Stimulated activated memory B cell treated with anti-CD40 and anti-IgM and Interleukin-4, amounts not matched to agents 10 μg/mL and 1 μg/mL and 100 μg/mL, for 72 hours (primary cell): ENCODE results near the gene CRYBA1.
A peak's percentile ranks its signal among the peaks of the same experiment; 100 is the strongest.
"Not testable (repeated sequence)": the region's sequence is repeated elsewhere in the genome, so short reads cannot be mapped to it uniquely, and the experiment has no call there.

Source experiments
- ATAC-seq: fragments of 150-1000 bp; cut with Tn5 transposase; 2 replicates; pipeline ENCODE4 v1.10.0; 2021
- H3K27ac Mint-ChIP-seq: one replicate; pipeline ENCODE4 v1.8.0; 2022; ENCODE audit warnings: mild to moderate bottlenecking, mixed read lengths
- H3K27me3 Mint-ChIP-seq: one replicate; pipeline ENCODE4 v1.8.0; 2022; ENCODE audit warnings: mixed read lengths
- H3K36me3 Mint-ChIP-seq: one replicate; pipeline ENCODE4 v1.8.0; 2022; ENCODE audit warnings: mixed read lengths
- H3K4me1 Mint-ChIP-seq: one replicate; pipeline ENCODE4 v1.8.0; 2022; ENCODE audit warnings: mixed read lengths
- H3K4me3 Mint-ChIP-seq: one replicate; pipeline ENCODE4 v1.8.0; 2022; ENCODE audit warnings: mild to moderate bottlenecking, moderate library complexity, mixed read lengths
- H3K9me3 Mint-ChIP-seq: one replicate; pipeline ENCODE4 v1.8.0; 2022; ENCODE audit warnings: mixed read lengths

Gene CRYBA1

DNA sequence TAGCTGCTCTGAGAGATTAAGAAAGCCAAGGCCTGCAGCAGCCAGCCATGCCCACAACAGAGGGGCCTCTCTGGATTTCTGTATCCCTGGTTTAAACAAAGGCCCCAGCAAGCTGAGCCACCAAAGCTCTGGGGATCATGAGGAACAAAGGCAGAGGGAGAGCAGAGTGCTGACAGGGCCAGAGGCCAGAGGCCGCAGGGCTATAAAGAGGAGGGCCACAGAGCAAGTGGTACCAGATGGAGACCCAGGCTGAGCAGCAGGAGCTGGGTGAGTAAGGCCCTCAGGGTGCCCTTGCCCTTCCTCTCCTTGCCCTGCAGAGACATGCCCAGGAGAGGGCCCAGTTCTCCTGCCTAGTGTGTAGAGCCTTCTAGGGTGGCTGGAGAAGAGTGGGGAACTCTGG is at the start of gene CRYBA1:
CRYBA1 (plus strand) TSS at position 232 of the 400 bp plus-strand sequence; CDS start at position 237, 5 bp downstream.
- Mint-ChIP-seq H3K4me3 (no peak within 1 kb of the TSS), H3K4me1 (peaks cover 12% of the 10 kb centered on the region), H3K27me3 (no peaks in the 10 kb centered on the region), H3K36me3 (no peaks in the 10 kb centered on the region), H3K9me3 (no peaks in the 10 kb centered on the region), H3K27ac (no peak within 1 kb of the TSS)
- no peak for ATAC-seq

DNA sequence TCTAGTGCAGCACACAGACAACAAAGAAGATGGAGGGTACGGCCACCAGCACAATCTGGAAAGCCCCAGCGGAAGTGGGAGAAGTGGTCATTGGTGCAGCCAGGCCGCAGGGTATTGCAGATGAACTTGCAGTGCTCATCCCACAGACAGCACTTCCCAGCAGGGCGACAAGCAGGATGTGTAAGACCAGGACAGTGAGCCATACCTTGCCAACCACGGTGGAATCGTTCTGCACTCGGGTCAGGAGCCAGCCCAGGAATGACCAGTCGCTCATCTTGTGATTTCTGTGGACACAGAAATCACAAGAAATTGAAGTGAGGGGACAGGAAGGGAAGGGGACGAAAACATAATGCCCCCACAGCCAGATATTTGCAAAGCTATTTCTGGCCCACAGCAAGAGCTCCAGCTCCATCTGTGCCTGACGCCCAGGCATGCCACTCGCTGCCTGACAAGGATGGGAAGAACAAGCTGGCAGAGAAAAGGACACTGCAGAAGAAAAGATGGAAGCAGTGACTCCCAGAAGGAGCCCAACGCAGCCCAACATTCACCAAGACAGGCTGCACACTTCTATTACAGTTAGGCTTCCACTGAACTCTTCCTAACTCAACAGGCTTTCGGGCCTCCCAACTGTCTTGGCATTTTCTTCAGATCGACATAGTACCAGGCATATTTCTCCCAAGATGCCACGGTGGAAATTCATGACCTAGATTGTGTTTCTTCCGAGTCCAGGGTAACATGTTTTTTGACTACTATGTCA is 49.0 kb upstream of the CRYBA1 start:
- no peaks in the 10 kb centered on the region for H3K36me3 Mint-ChIP-seq
- H3K9me3 Mint-ChIP-seq = no peaks in the 10 kb centered on the region
- H3K4me3 Mint-ChIP-seq = no peak overlapping the region
- H3K4me1 Mint-ChIP-seq = peaks cover 16% of the 10 kb centered on the region
- no peak for ATAC-seq
- no peak overlapping the region for H3K27ac Mint-ChIP-seq
- H3K27me3 Mint-ChIP-seq = no peaks in the 10 kb centered on the region

DNA sequence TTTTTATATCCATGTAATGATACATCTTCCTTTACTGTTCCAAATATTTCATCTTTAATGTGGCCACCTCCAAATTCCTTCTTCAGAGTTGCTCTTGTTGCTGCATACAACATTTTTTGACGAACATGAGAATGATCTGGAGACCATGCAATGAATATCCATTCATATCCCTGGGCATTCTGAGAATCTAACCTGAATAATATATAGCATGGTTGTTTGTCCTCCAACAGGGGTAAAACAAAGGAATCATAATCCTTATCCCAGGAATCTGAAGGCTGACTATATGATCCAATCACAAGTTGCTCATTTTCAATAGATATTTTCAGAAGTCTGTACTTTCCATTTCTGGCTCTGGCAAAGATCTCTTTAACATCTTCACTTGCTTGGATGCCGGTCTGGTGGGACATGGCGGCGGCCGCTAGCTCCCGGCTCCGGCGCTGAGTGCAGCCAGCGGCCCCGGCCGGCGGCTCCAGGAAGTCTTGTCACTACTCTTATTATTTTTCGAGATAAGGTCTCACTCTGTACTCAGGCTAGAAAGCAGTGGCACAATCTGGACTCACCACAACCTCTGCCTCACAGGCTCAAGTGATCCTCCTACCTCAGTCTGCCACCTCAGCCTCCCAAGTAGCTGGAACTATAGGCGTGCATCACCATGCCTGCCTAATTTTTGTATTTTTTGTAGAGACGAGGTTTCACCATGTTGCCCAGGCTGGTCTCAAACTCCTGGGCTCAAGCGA is 42.4 kb upstream of the CRYBA1 start:
- not testable (repeated sequence) for H3K9me3 Mint-ChIP-seq, H3K4me1 Mint-ChIP-seq, H3K36me3 Mint-ChIP-seq, H3K4me3 Mint-ChIP-seq, H3K27ac Mint-ChIP-seq
- ATAC-seq = peak; percentile 51
- H3K27me3 Mint-ChIP-seq = peaks cover 15% of the 10 kb centered on the region

- Mint-ChIP-seq H3K27me3 (peaks cover 15% of the 10 kb centered on the region), H3K27ac (no peak overlapping the region)
- ATAC-seq = no peak
Measured at GRCh38 chr17:29205047-29205446, 41.6 kb upstream of the CRYBA1 start.

GRCh38 chr17:29207975-29208374 is 38.7 kb upstream of the CRYBA1 start:
- no peaks in the 10 kb centered on the region for H3K9me3 Mint-ChIP-seq
- no peaks in the 10 kb centered on the region for H3K4me1 Mint-ChIP-seq
- ATAC-seq = no peak
- no peak overlapping the region for H3K4me3 Mint-ChIP-seq
- H3K27ac Mint-ChIP-seq = no peak overlapping the region
- peaks cover 15% of the 10 kb centered on the region for H3K27me3 Mint-ChIP-seq
- no peaks in the 10 kb centered on the region for H3K36me3 Mint-ChIP-seq

More at GRCh38 chr17:29205047-29205446, 41.6 kb upstream of the CRYBA1 start:
- H3K36me3 Mint-ChIP-seq = no peaks in the 10 kb centered on the region
- H3K9me3 Mint-ChIP-seq = no peaks in the 10 kb centered on the region
- no peak overlapping the region for H3K4me3 Mint-ChIP-seq
- no peaks in the 10 kb centered on the region for H3K4me1 Mint-ChIP-seq

- no peaks in the 10 kb centered on the region for H3K4me1 Mint-ChIP-seq
- no peak for ATAC-seq
- no peaks in the 10 kb centered on the region for H3K9me3 Mint-ChIP-seq
- no peak overlapping the region for H3K4me3 Mint-ChIP-seq
- H3K36me3 Mint-ChIP-seq = no peaks in the 10 kb centered on the region
- peaks cover 15% of the 10 kb centered on the region for H3K27me3 Mint-ChIP-seq
- H3K27ac Mint-ChIP-seq = no peak overlapping the region
Measured at GRCh38 chr17:29209073-29209472, 37.6 kb upstream of the CRYBA1 start.

- Mint-ChIP-seq H3K36me3 (no peaks in the 10 kb centered on the region), H3K27ac (no peak overlapping the region), H3K4me1 (no peaks in the 10 kb centered on the region), H3K4me3 (no peak overlapping the region), H3K9me3 (no peaks in the 10 kb centered on the region), H3K27me3 (peaks cover under 1% of the 10 kb centered on the region)
- no peak for ATAC-seq
Measured at GRCh38 chr17:29210879-29211278, 35.8 kb upstream of the CRYBA1 start.

DNA sequence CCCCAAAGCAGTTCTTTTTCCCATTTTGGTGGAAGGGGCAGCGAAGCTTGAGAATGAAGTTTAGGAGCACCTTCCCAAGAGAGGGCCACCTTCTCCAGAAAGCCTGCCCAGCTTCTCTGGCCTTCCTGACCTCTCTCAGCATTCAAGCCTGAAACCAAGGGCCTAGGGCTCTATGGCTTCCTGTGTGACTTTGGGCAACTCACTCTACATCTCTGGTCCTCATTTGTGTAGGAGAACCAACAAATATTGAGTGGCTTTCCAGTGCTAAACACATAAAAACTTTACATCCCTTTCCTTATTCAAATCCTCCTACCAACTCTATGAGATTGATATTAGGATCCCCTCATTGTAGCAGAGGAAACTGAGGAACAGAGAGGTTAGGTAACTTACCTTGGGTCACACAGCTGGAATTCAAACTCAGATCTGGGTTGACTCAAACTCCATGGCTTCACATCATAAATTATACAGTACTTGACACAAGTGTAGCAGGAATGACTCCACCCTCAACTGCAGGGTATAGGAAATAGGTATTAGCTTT is 34.5 kb upstream of the CRYBA1 start:
- Mint-ChIP-seq H3K9me3 (no peaks in the 10 kb centered on the region), H3K4me3 (no peak overlapping the region), H3K27me3 (peaks cover 7% of the 10 kb centered on the region), H3K27ac (no peak overlapping the region), H3K36me3 (no peaks in the 10 kb centered on the region), H3K4me1 (no peaks in the 10 kb centered on the region)
- no peak for ATAC-seq

DNA sequence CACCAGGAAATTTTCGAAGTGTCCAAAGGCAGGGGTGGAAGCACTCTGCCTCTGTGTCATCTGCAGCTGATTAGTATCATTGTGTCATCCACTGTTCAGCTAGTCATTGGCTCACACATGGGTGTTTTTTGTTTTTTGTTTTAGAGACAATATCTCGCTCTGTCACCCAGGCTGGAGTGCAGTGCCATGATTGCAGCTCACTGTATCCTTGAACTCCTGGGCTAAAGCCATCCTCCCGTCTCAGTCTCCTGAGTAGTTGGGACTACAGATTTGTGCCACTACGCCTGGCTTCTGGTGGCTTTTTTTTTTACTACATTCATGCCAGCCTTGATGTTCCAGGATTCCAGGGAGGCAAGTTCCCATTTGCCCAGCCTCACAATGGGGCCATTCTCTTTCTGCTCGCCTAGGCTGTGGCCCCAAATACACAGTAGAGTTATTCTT is 34.0 kb upstream of the CRYBA1 start:
- H3K9me3 Mint-ChIP-seq = no peaks in the 10 kb centered on the region
- H3K4me3 Mint-ChIP-seq = no peak overlapping the region

GRCh38 chr17:29214215-29215146 is 32.2 kb upstream of the CRYBA1 start:
- Mint-ChIP-seq H3K4me3 (no peak overlapping the region), H3K27me3 (peaks cover 7% of the 10 kb centered on the region), H3K4me1 (peaks cover 3% of the 10 kb centered on the region), H3K27ac (no peak overlapping the region), H3K9me3 (no peaks in the 10 kb centered on the region), H3K36me3 (no peaks in the 10 kb centered on the region)
- no peak for ATAC-seq

More for the DNA sequence above, 34.0 kb upstream of the CRYBA1 start:
- Mint-ChIP-seq H3K4me1 (no peaks in the 10 kb centered on the region), H3K36me3 (no peaks in the 10 kb centered on the region), H3K27ac (no peak overlapping the region), H3K27me3 (peaks cover 7% of the 10 kb centered on the region)
- ATAC-seq = no peak

DNA sequence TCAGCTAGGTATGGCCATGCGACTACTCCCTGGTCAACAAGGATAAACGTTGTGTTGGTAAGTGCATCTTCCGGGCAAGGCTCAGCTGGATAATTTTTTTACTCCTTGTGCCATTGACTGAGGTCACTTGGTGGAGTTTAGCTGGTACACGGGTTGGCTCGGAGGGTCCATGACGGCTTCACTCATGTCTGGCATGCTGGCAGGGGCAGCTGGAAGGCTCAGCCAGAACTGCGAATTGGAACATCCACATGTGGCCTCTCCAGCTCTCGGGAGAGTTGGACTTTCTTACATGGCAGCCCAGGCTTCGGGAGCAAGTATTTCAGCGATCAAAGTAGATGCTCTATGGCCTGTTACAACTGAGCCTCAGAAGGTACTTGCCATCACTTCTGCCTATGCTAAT is 31.5 kb upstream of the CRYBA1 start:
- no peaks in the 10 kb centered on the region for H3K36me3 Mint-ChIP-seq
- H3K4me3 Mint-ChIP-seq = no peak overlapping the region
- ATAC-seq = no peak
- H3K27ac Mint-ChIP-seq = no peak overlapping the region
- no peaks in the 10 kb centered on the region for H3K9me3 Mint-ChIP-seq
- H3K27me3 Mint-ChIP-seq = peaks cover 7% of the 10 kb centered on the region
- H3K4me1 Mint-ChIP-seq = peaks cover 5% of the 10 kb centered on the region

DNA sequence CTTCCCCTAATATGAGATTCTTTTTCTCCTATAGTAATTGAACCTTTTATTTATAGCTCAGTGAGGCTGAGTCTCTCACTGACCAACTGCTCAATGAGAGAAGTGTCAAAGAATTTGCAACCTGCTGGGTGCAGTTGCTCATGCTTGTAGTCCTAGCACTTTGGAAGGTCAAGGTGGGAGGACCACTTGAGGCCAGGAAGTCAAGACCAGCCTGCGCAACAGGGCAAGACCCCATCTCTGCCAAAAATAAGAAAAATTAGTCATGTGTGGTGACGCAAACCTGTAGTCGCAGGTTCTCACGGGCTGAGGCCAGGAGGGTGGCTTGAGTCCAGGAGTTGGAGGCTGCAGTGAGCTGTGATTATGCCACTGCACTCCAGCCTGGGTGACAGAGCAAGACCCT is 30.9 kb upstream of the CRYBA1 start:
- no peak overlapping the region for H3K4me3 Mint-ChIP-seq
- H3K27me3 Mint-ChIP-seq = peaks cover 7% of the 10 kb centered on the region
- ATAC-seq = no peak
- no peaks in the 10 kb centered on the region for H3K36me3 Mint-ChIP-seq
- no peaks in the 10 kb centered on the region for H3K9me3 Mint-ChIP-seq
- H3K4me1 Mint-ChIP-seq = peaks cover 5% of the 10 kb centered on the region
- no peak overlapping the region for H3K27ac Mint-ChIP-seq

GRCh38 chr17:29216181-29216580 is 30.5 kb upstream of the CRYBA1 start:
- Mint-ChIP-seq H3K4me1 (peaks cover 5% of the 10 kb centered on the region), H3K4me3 (no peak overlapping the region)

DNA sequence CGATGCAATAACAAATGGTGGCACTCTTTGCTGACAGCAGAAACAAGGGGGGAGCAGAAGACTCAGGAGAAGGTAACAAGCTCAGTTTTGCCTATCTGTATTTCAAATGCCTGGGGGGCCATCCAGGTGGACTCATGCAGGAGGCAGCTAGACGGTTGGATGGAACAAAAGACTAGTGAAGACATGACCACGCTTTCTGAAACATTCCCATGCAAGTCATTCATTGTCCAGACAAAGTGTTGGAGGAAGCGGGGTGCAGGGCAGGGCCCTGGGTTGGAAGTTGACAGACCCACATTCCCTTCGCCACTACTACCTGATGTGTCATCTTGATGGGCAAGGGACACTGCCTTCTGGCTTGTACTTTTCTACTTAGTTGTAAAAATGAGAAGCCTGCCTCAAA is 29.8 kb upstream of the CRYBA1 start:
- H3K9me3 Mint-ChIP-seq = no peaks in the 10 kb centered on the region
- no peaks in the 10 kb centered on the region for H3K36me3 Mint-ChIP-seq
- ATAC-seq = no peak
- no peak overlapping the region for H3K4me3 Mint-ChIP-seq
- H3K27ac Mint-ChIP-seq = no peak overlapping the region
- peaks cover 5% of the 10 kb centered on the region for H3K4me1 Mint-ChIP-seq
- H3K27me3 Mint-ChIP-seq = peaks cover 7% of the 10 kb centered on the region

More at GRCh38 chr17:29216181-29216580, 30.5 kb upstream of the CRYBA1 start:
- H3K27me3 Mint-ChIP-seq = peaks cover 7% of the 10 kb centered on the region
- no peak overlapping the region for H3K27ac Mint-ChIP-seq
- no peak for ATAC-seq
- H3K9me3 Mint-ChIP-seq = no peaks in the 10 kb centered on the region
- H3K36me3 Mint-ChIP-seq = no peaks in the 10 kb centered on the region
